Measurements from ENCODE around the gene ABCA2. TPM values are rescaled to one million over a fixed set of nuclear protein-coding genes. Genes with fewer than 3 reads are reported as not detected.
"Not testable (repeated sequence)": the region's sequence is repeated elsewhere in the genome, so short reads cannot be mapped to it uniquely, and the experiment has no call there.

ABCA2 gene
- total RNA-seq, 2 donors from 2014 or later: 28.3 to 28.5 TPM

GRCh38 chr9:137034039-137034708 is 6.1 kb upstream of the ABCA2 start:
- DNase-seq (ENCODE audit: low spot score): no peak
- H3K4me3 ChIP-seq: peak overlapping the region in 1 of 2 donors; percentile 21
- H3K4me1 ChIP-seq: peaks cover 0 to 18% of the 10 kb centered on the region in 2 donors
- H3K27ac ChIP-seq: no peak overlapping the region
- peaks cover 6% of the 10 kb centered on the region for H3K36me3 ChIP-seq
- TF ChIP-seq CTCF (IDR thresholded peaks at IDR 0.05): no peak
- H3K27me3 ChIP-seq: no peaks in the 10 kb centered on the region
- no peaks in the 10 kb centered on the region for H3K9me3 ChIP-seq

- H3K36me3 ChIP-seq; H3K9me3 ChIP-seq; H3K27ac ChIP-seq; H3K27me3 ChIP-seq; DNase-seq (ENCODE audit: low spot score): not testable (repeated sequence)
- peak overlapping the region in 1 of 2 donors; percentile 21 for H3K4me3 ChIP-seq
- H3K4me1 ChIP-seq: peaks cover 0 to 25% of the 10 kb centered on the region in 2 donors
Measured at GRCh38 chr9:137033481-137033880, 5.4 kb upstream of the ABCA2 start.

DNA sequence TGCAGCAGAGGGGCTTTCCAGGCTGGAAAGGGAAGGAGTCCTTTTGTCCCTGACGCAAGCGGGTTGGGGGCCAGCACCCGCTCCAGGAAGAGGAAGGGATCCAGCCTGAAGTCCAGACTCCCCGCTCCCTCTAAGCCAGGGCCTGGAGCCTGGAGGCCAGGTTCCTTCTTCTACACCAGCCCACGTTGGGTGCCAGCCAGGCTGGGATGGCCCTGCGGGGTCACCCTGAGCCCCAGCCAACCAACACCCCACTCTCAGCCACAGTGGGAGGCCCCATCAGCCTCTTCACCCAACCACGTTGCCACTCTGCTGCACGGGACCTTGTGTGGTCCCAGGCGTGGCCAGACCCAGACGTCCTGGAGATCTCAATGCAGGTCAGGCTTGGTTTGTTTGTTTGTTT is 4.8 kb upstream of the ABCA2 start:
- no peak for TF ChIP-seq CTCF (IDR thresholded peaks at IDR 0.05)
- H3K36me3 ChIP-seq: no peaks in the 10 kb centered on the region
- peak; percentile 69 for DNase-seq (ENCODE audit: low spot score)
- H3K9me3 ChIP-seq: no peaks in the 10 kb centered on the region
- H3K27me3 ChIP-seq: no peaks in the 10 kb centered on the region
- H3K27ac ChIP-seq: no peak overlapping the region
- peak overlapping the region in 1 of 2 donors; percentile 21 for H3K4me3 ChIP-seq
- H3K4me1 ChIP-seq: peaks cover 0 to 27% of the 10 kb centered on the region in 2 donors

DNA sequence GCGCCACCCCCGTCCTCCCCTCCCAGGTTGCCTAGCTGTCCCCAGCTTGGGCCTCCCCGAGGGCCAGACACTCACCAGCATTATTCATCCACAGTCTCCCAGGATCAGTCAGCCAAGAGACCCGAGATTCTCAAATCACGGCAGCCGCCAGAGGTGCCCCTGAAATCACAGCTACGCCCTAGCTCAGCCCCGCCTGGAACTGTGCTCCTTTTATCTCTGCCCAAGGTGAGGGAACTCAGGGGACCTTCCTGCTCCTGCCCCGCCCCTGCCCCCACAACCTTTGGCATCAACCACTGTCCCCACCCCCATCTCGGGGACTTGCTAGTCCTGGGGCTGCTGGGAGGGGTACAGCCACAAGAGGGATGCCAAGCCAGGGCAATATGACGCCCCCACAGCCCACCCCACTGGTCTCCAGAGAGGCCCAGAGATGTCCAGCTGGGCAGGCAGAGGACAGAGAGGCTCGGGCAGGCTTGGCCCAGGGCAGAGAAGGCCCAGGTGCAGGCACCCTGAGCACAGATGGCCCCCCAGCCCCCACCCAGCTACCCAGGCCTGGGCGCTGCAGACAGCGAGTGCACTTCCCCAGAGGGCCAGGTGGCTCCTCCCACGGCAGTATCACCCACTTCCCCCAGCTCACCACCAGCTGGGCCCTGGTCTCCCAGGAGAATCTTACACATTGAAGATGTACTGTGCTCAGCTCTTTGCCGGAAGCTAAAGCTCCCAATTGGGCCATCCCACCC is 4.0 kb upstream of the ABCA2 start, which contains the start of gene FUT7:
FUT7 (minus strand) TSS at position 185 of the 737 bp plus-strand sequence; CDS start at position 88, 97 bp downstream.
- peaks cover 0 to 33% of the 10 kb centered on the region in 2 donors for H3K4me1 ChIP-seq
- TF ChIP-seq CTCF (IDR thresholded peaks at IDR 0.05): no peak
- H3K9me3 ChIP-seq: no peaks in the 10 kb centered on the region
- no peak within 1 kb of the TSS for H3K27ac ChIP-seq
- DNase-seq (ENCODE audit: low spot score): no peak
- no peaks in the 10 kb centered on the region for H3K36me3 ChIP-seq
- H3K27me3 ChIP-seq: no peaks in the 10 kb centered on the region
- no peak within 1 kb of the TSS for H3K4me3 ChIP-seq

DNA sequence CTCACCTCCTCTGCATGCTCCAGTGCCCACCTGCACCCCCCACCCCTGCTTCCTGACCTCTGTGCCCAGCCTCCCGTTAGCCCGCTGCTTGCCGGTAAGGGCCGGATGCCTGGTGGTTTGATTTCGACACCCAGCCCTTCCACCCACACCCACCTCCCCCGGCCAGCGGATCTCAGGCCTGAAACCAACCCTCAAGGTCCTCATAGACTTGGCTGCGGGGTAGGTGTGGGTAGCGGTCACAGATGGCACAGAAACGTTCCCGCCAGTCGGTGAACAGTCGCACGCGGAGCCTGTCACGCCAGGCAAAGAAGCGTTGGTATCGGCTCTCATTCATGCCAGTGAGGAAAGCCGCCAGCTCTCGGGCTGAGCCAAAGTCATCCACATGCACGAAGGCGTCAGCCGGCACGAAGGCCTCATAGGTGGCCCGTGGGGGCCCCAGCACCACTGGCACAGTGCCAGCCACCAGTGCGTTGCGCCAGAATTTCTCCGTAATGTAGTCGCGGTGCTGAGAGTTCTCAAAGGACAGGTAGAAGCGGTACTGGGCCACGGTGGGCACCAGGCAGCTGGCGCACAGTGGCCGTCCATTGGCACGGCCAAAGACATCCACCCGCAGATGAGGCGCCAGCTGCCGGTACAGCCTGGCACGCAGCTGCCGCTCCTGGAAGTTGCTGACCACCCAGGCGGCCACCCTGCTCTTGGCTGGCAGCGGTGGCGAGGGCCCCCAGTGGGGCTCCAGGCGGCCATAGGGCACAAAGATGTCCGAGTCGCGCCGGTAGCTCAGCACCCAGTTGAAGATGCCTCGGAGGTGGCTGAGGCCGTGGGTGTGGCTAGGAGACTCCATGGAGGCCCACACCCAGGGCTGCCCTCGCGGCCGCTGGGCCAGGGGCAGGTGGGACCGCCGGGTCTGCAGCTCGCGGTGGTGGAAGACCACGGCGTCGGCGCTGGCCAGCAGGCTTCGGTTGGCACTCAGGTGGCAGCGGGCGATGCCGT is 2.8 kb upstream of the ABCA2 start:
- no peaks in the 10 kb centered on the region for H3K27me3 ChIP-seq
- no peak overlapping the region for H3K4me3 ChIP-seq
- H3K36me3 ChIP-seq: no peaks in the 10 kb centered on the region
- no peaks in the 10 kb centered on the region for H3K9me3 ChIP-seq
- no peak overlapping the region for H3K27ac ChIP-seq
- no peak for DNase-seq (ENCODE audit: low spot score)
- TF ChIP-seq CTCF (IDR thresholded peaks at IDR 0.05): no peak
- H3K4me1 ChIP-seq: peaks cover 0 to 41% of the 10 kb centered on the region in 2 donors
